H9 (cell line): ENCODE measurements around the gene GGA3. TPM values are rescaled to one million over a fixed set of nuclear protein-coding genes. Genes with fewer than 3 reads are reported as not detected.

Experiments
- DNase-seq: peaks from one replicate; pipeline ENCODE4 v3.0.0-alpha.2; 2017
- H2AFZ ChIP-seq: one replicate; pipeline ENCODE4 v1.6.1; 2013; ENCODE audit warnings: mild to moderate bottlenecking, low read length, control low read depth, moderate library complexity
- H2AK5ac ChIP-seq: 2 replicates; pipeline ENCODE4 v1.6.1; 2013; ENCODE audit warnings: low read length, control low read depth, mixed read lengths; ENCODE audit not compliant: insufficient read length
- H2BK120ac ChIP-seq: one replicate; pipeline ENCODE4 v1.6.1; 2013; ENCODE audit warnings: low read depth, mild to moderate bottlenecking, low read length, control low read depth, inconsistent platforms; ENCODE audit not compliant: poor library complexity, severe bottlenecking
- H2BK12ac ChIP-seq: 2 replicates; pipeline ENCODE4 v1.6.1; 2013; ENCODE audit warnings: low read length, control low read depth, mixed read lengths, low read depth; ENCODE audit not compliant: insufficient read length
- H2BK15ac ChIP-seq: 2 replicates; pipeline ENCODE4 v1.6.1; 2013; ENCODE audit warnings: low read depth, low read length, control low read depth
- H2BK20ac ChIP-seq: one replicate; pipeline ENCODE4 v1.6.1; 2013; ENCODE audit warnings: low read depth, mild to moderate bottlenecking, low read length, control low read depth, inconsistent platforms; ENCODE audit not compliant: poor library complexity, severe bottlenecking
- H2BK5ac ChIP-seq: 2 replicates; pipeline ENCODE4 v1.6.1; 2013; ENCODE audit warnings: low read length, control low read depth, mixed read lengths; ENCODE audit not compliant: insufficient read length
- H3K14ac ChIP-seq: 2 replicates; pipeline ENCODE4 v1.6.1; 2013; ENCODE audit warnings: low read length, control low read depth; ENCODE audit not compliant: insufficient read depth
- H3K18ac ChIP-seq: 2 replicates; pipeline ENCODE4 v1.6.1; 2013; ENCODE audit warnings: low read depth, mild to moderate bottlenecking, mixed read lengths, low read length, control low read depth; ENCODE audit not compliant: insufficient read length
- H3K23ac ChIP-seq: 2 replicates; pipeline ENCODE4 v1.6.1; 2013; ENCODE audit warnings: low read length, control low read depth, mixed read lengths, low read depth; ENCODE audit not compliant: insufficient read length
- H3K23me2 ChIP-seq: 2 replicates; pipeline ENCODE4 v1.6.1; 2013; ENCODE audit warnings: low read depth, mild to moderate bottlenecking, mixed read lengths, low read length, control low read depth; ENCODE audit not compliant: insufficient read length, poor library complexity, severe bottlenecking
- H3K27ac ChIP-seq: 2 replicates; pipeline ENCODE4 v1.5.1; 2013; ENCODE audit warnings: low read length, control low read depth, mixed read lengths, low read depth; ENCODE audit not compliant: insufficient read length
- H3K27me3 ChIP-seq: 2 replicates; pipeline ENCODE4 v1.6.1; 2013; ENCODE audit warnings: low read length, control low read depth, inconsistent platforms; ENCODE audit not compliant: insufficient read depth
- H3K4ac ChIP-seq: 2 replicates; pipeline ENCODE4 v1.6.1; 2013; ENCODE audit warnings: low read depth, mild to moderate bottlenecking, control low read depth, inconsistent platforms, low read length, moderate library complexity
- H3K4me1 ChIP-seq: 2 replicates; pipeline ENCODE4 v1.6.1; 2013; ENCODE audit warnings: low read length, control low read depth, inconsistent platforms; ENCODE audit not compliant: insufficient read depth
- H3K4me2 ChIP-seq: 2 replicates; pipeline ENCODE4 v1.6.1; 2013; ENCODE audit warnings: low read length, control low read depth, mixed read lengths; ENCODE audit not compliant: insufficient read length, insufficient read depth
- H3K56ac ChIP-seq: 2 replicates; pipeline ENCODE4 v1.6.1; 2013; ENCODE audit warnings: low read depth, mild to moderate bottlenecking, mixed read lengths, low read length, control low read depth; ENCODE audit not compliant: insufficient read length
- H3K79me1 ChIP-seq: 2 replicates; pipeline ENCODE4 v1.6.1; 2013; ENCODE audit warnings: low read depth, mild to moderate bottlenecking, moderate library complexity, low read length, control low read depth, inconsistent platforms; ENCODE audit not compliant: insufficient read depth, poor library complexity, severe bottlenecking
- H3K79me2 ChIP-seq: 2 replicates; pipeline ENCODE4 v1.6.1; 2013; ENCODE audit warnings: low read length, control low read depth, inconsistent platforms; ENCODE audit not compliant: insufficient read depth
- H3K9ac ChIP-seq: 2 replicates; pipeline ENCODE4 v1.6.1; 2013; ENCODE audit warnings: low read length, control low read depth, mixed read lengths; ENCODE audit not compliant: insufficient read length; ENCODE audit errors: extremely low read depth
- H3K9me3 ChIP-seq: one replicate; pipeline ENCODE4 v1.6.1; 2013; ENCODE audit warnings: low read depth, low read length, inconsistent platforms; ENCODE audit not compliant: control insufficient read depth
- H3T11ph ChIP-seq: one replicate; pipeline ENCODE4 v1.6.1; 2013; ENCODE audit warnings: mild to moderate bottlenecking, low read length, control low read depth, inconsistent platforms
- H4K20me1 ChIP-seq: one replicate; pipeline ENCODE4 v1.6.1; 2013; ENCODE audit not compliant: control insufficient read depth, insufficient read length, insufficient read depth
- H4K5ac ChIP-seq: 2 replicates; pipeline ENCODE4 v1.6.1; 2013; ENCODE audit warnings: low read depth, mild to moderate bottlenecking, mixed read lengths, low read length, control low read depth; ENCODE audit not compliant: insufficient read length
- H4K8ac ChIP-seq: replicated peaks from 2 replicates; pipeline ENCODE4 v1.6.1; 2013; ENCODE audit warnings: low read length, control low read depth, mixed read lengths, low read depth; ENCODE audit not compliant: insufficient read length
- H4K91ac ChIP-seq: 2 replicates; pipeline ENCODE4 v1.6.1; 2013; ENCODE audit warnings: low read depth, mild to moderate bottlenecking, moderate library complexity, mixed read lengths, low read length, control low read depth; ENCODE audit not compliant: insufficient read length
- H3K27ac Mint-ChIP-seq, 3 experiments: 2 replicates in 2 of 3; 3 replicates in 1 of 3; pipeline ENCODE4 v1.8.0; 2020 to 2021; ENCODE audit warnings: mixed read lengths in 3 of 3, mild to moderate bottlenecking in 1 of 3, moderate library complexity in 1 of 3
- H3K27me3 Mint-ChIP-seq: 2 replicates; pipeline ENCODE4 v1.8.0; 2021; ENCODE audit warnings: low read depth, mild to moderate bottlenecking, moderate library complexity, mixed read lengths
- H3K36me3 Mint-ChIP-seq, 3 experiments: 2 replicates in 2 of 3; 3 replicates in 1 of 3; pipeline ENCODE4 v1.8.0; 2020 to 2021; ENCODE audit warnings: low read depth in 3 of 3, mixed read lengths in 3 of 3; ENCODE audit not compliant: insufficient read depth in 1 of 3
- H3K4me1 Mint-ChIP-seq, 2 experiments: 2 replicates each; pipeline ENCODE4 v1.8.0; 2020; ENCODE audit warnings: mixed read lengths in 2 of 2
- H3K4me3 Mint-ChIP-seq, 2 experiments: 2 replicates in 1 of 2; 3 replicates in 1 of 2; pipeline ENCODE4 v1.8.0; 2020 to 2021; ENCODE audit warnings: mild to moderate bottlenecking in 2 of 2, mixed read lengths in 2 of 2, moderate library complexity in 1 of 2
- H3K9me3 Mint-ChIP-seq, 2 experiments: 2 replicates in 1 of 2; 3 replicates in 1 of 2; pipeline ENCODE4 v1.8.0; 2020; ENCODE audit warnings: mild to moderate bottlenecking in 2 of 2, mixed read lengths in 2 of 2, moderate library complexity in 1 of 2
- CTCF ChIP-seq: fragments of 200-600 bp; sonication (generic); conservative IDR thresholded peaks from 3 replicates; pipeline ENCODE4 v1.8.0; 2021; ENCODE audit warnings: antibody characterized with exemption, mild to moderate bottlenecking
- WGBS: extraction: QIAGEN DNeasy Blood & Tissue Kit; methylation state at CpG from one replicate; pipeline ENCODE4 v1.1.7; 2013; ENCODE audit warnings: missing lambda C conversion rate, low lambda C conversion rate, mixed read lengths; ENCODE audit not compliant: insufficient read length; ENCODE audit errors: extremely low coverage; 5-methylcytosine and 5-hydroxymethylcytosine counted together
- total RNA-seq: library from RNA; stranded (reverse); gene quantifications from 2 replicates; pipeline ENCODE4 v1.2.1, GENCODE V29; 2021

GGA3 gene
- total RNA-seq, 1 experiment from 2014 or later, result 50.3 TPM

- no peak overlapping the region for H4K8ac ChIP-seq
- Mint-ChIP-seq H3K27ac (no peak overlapping the region; a peak in 1 of 7 replicates), H3K4me3 (no peak overlapping the region), H3K36me3 (no peaks in the 10 kb centered on the region; a peak in 1 of 7 replicates), H3K27me3 (no peaks in the 10 kb centered on the region), H3K4me1 (no peaks in the 10 kb centered on the region), H3K9me3 (no peaks in the 10 kb centered on the region)
- TF ChIP-seq CTCF, result no peak
- no peaks in the 10 kb centered on the region for H4K20me1 ChIP-seq
- no peak for DNase-seq
- no peaks in the 10 kb centered on the region for H3K9me3 ChIP-seq
- H4K91ac ChIP-seq, result no peak overlapping the region
- H2BK5ac ChIP-seq, result no peak overlapping the region
- no peak overlapping the region for H2BK15ac ChIP-seq
- no peaks in the 10 kb centered on the region for H3K79me1 ChIP-seq
- no peak overlapping the region for H3K27ac ChIP-seq
- H3K18ac ChIP-seq, result no peak overlapping the region
- no CpG with 5 or more reads among the region's 7 CpGs for WGBS
- H2BK120ac ChIP-seq, result no peak overlapping the region
- H3K27me3 ChIP-seq, result no peaks in the 10 kb centered on the region
- no peak overlapping the region for H2AK5ac ChIP-seq
- no peak overlapping the region for H3K9ac ChIP-seq
- H2BK12ac ChIP-seq, result no peak overlapping the region
- H2BK20ac ChIP-seq, result no peak overlapping the region
- no peak overlapping the region for H4K5ac ChIP-seq
- no peaks in the 10 kb centered on the region for H3K23me2 ChIP-seq
- H3K79me2 ChIP-seq, result no peaks in the 10 kb centered on the region
- H3K4me2 ChIP-seq, result no peak overlapping the region
- H2AFZ ChIP-seq, result no peak overlapping the region
- H3K4ac ChIP-seq, result no peak overlapping the region
- H3K4me1 ChIP-seq, result no peaks in the 10 kb centered on the region
- H3T11ph ChIP-seq, result no peak overlapping the region
- no peak overlapping the region for H3K14ac ChIP-seq
- no peak overlapping the region for H3K56ac ChIP-seq
- H3K23ac ChIP-seq, result no peak overlapping the region
These were observed 38.9 kb upstream of the GGA3 start for GRCh38 chr17:75300280-75300679.
